K562 (cell line): Measurements from ENCODE around the gene IQUB. TPM values are rescaled to one million over a fixed set of nuclear protein-coding genes. Genes with fewer than 3 reads are reported as not detected.

Source experiments
- BMI1 ChIP-seq: fragments of 150-350 bp; IDR thresholded peaks from 2 replicates; pipeline ENCODE4 v1.6.1; 2014; ENCODE audit warnings: low read length
- E2F6 ChIP-seq, 2 experiments: IDR thresholded peaks; 2 replicates each; pipeline ENCODE4 v1.6.1; 2011; ENCODE audit warnings: borderline replicate concordance in 1 of 2, control low read depth in 1 of 2, low read depth in 1 of 2, low read length in 1 of 2, mild to moderate bottlenecking in 1 of 2, mixed read lengths in 1 of 2, moderate library complexity in 1 of 2; ENCODE audit not compliant: insufficient read depth in 1 of 2, insufficient read length in 1 of 2, poor library complexity in 1 of 2, severe bottlenecking in 1 of 2; ENCODE audit errors: extremely low read depth in 1 of 2
- ELF2 ChIP-seq: fragments of 250-450 bp; sonication (Bioruptor Pico); IDR thresholded peaks from 2 replicates; pipeline ENCODE4 v1.5.0; 2021; ENCODE audit warnings: mild to moderate bottlenecking
- GMEB1 ChIP-seq: fragments of 250-450 bp; sonication (Bioruptor Pico); IDR thresholded peaks from 2 replicates; pipeline ENCODE4 v1.4.0; 2020; ENCODE audit warnings: mild to moderate bottlenecking
- HIVEP1 ChIP-seq: fragments of 250-450 bp; sonication (Bioruptor Pico); IDR thresholded peaks from 2 replicates; pipeline ENCODE4 v1.4.0; 2020; ENCODE audit warnings: mild to moderate bottlenecking
- MBD1 ChIP-seq: fragments of 250-450 bp; sonication (Bioruptor Pico); IDR thresholded peaks from 2 replicates; pipeline ENCODE4 v1.8.0; 2022; ENCODE audit warnings: inconsistent platforms
- NFE2L1 ChIP-seq: fragments of 450-650 bp; IDR thresholded peaks from 2 replicates; pipeline ENCODE4 v1.6.1; 2016; ENCODE audit warnings: missing genetic modification characterization, low read depth, mild to moderate bottlenecking, missing compliant biosample characterization, moderate library complexity, borderline replicate concordance
- PBX2 ChIP-seq, 2 experiments: IDR thresholded peaks in 1 of 2; conservative IDR thresholded peaks in 1 of 2; 2 replicates each; pipeline ENCODE4 v1.6.1; 2016; ENCODE audit warnings: low read depth in 2 of 2, mild to moderate bottlenecking in 1 of 2, missing compliant biosample characterization in 1 of 2, missing genetic modification characterization in 1 of 2, moderate library complexity in 1 of 2
- ZNF121 ChIP-seq: sonication (generic); formaldehyde crosslinking; conservative IDR thresholded peaks from 2 replicates; pipeline ENCODE4 v1.8.0; 2022; ENCODE audit warnings: missing genetic modification reagents
- ZNF3 ChIP-seq: fragments of 250-450 bp; sonication (Bioruptor Pico); IDR thresholded peaks from 2 replicates; pipeline ENCODE4 v1.5.0; 2021; ENCODE audit warnings: mild to moderate bottlenecking, moderate library complexity
- ZNF518B ChIP-seq: fragments of 250-450 bp; sonication (Bioruptor Pico); IDR thresholded peaks from 2 replicates; pipeline ENCODE4 v1.5.0; 2021; ENCODE audit warnings: mild to moderate bottlenecking, moderate library complexity
- ZNF778 ChIP-seq: fragments of 450-650 bp; formaldehyde crosslinking; IDR thresholded peaks from 2 replicates; pipeline ENCODE4 v1.4.0; 2020; ENCODE audit warnings: mild to moderate bottlenecking, moderate library complexity
- polyA plus RNA-seq, 8 experiments: library from polyadenylated mRNA; depleted of rRNA in 4 of 8; stranded (reverse) in 5 of 8; unstranded in 3 of 8; fragments of >200 nt; fragmentation: Nextera tagmentation in 2 of 8; fragmentation: Illumina TruSeq in 1 of 8; extraction: Ambion mirVana in 2 of 8; extraction: Trizol in 1 of 8; gene quantifications; 2 replicates each; pipeline versions ENCODE4 v1.2.1 to v1.2.3, GENCODE V29; 2011 to 2014; ENCODE audit warnings: inconsistent platforms in 1 of 8, missing spikeins in 1 of 8
- total RNA-seq, 7 experiments: library from RNA; depleted of rRNA in 6 of 7; stranded (reverse); fragments of >200 nt in 6 of 7; fragmentation: Illumina TruSeq in 2 of 7; extraction: Trizol in 2 of 7; gene quantifications; 2 replicates each; pipeline versions ENCODE4 v1.2.1 to v1.2.3, GENCODE V29; 2011 to 2021; ENCODE audit warnings: low replicate concordance in 1 of 7

Gene IQUB
- total and polyA plus RNA-seq, 9 of the 15 experiments (the other 6 are each of a cell fraction or from before 2014, with no cell fraction given), result 0.62 to 2.6 (median 1.4) TPM

- TF ChIP-seq ZNF518B (CRISPR knock-in tag) (peak; percentile 87), MBD1 (CRISPR knock-in tag) (peak; percentile 91), ZNF121 (CRISPR knock-in tag) (no peak), ZNF778 (CRISPR knock-in tag) (no peak), ELF2 (CRISPR knock-in tag) (peak; percentile 86), HIVEP1 (CRISPR knock-in tag) (peak; percentile 98), NFE2L1 (tag) (peak; percentile 60; the same call in 1 of the 2 replicates), BMI1 (no peak), E2F6 (IDR thresholded peaks at IDR 0.05; ENCODE audit: borderline replicate concordance in 1 of 2, extremely low read depth in 1 of 2, insufficient read depth in 1 of 2, insufficient read length in 1 of 2, low read depth in 1 of 2, low read length in 1 of 2, poor library complexity in 1 of 2, severe bottlenecking in 1 of 2) (peak in 1 of 2 experiments; percentile 27), ZNF3 (0 out of 2 replicates have a peak, but pooled peaks have one; percentile 63), GMEB1 (CRISPR knock-in tag) (peak; percentile 79), PBX2 (CRISPR knock-in tag; IDR thresholded peaks at IDR 0.05; ENCODE audit: low read depth) (no peak), PBX2 (tag; conservative IDR thresholded peaks at IDR 0.05; ENCODE audit: low read depth) (peak; percentile 51)
Measured at GRCh38 chr7:123499211-123499970, 35.0 kb downstream of the IQUB start (continued).
